Psoas muscle (tissue), 8 donors: ENCODE data around the gene CTSE. TPM values are rescaled to one million over a fixed set of nuclear protein-coding genes. Genes with fewer than 3 reads are reported as not detected.

Experiments used
- ATAC-seq, 4 donors: fragments of 200-7000 bp; cut with Tn5 transposase; one replicate each; pipeline ENCODE4 v1.9.1; 2020; ENCODE audit warnings: moderate library complexity in 3 of 4, mild to moderate bottlenecking in 2 of 4
- DNase-seq, 2 donors: peaks; one replicate each; pipeline ENCODE4 v3.0.0-alpha.2; 2020
- H3K27ac ChIP-seq: fragments of 200-600 bp; one replicate; pipeline ENCODE4 v1.8.0; 2022
- H3K27me3 ChIP-seq, 3 donors: fragments of 200-600 bp in 1 of 3; one replicate each; pipeline versions ENCODE4 v1.6.1 to v1.8.0; 2013 to 2022; ENCODE audit warnings: low read length in 2 of 3, mild to moderate bottlenecking in 2 of 3, moderate library complexity in 1 of 3; ENCODE audit not compliant: insufficient read depth in 3 of 3
- H3K36me3 ChIP-seq, 2 donors: fragments of 200-600 bp in 1 of 2; one replicate each; pipeline versions ENCODE4 v1.6.1 to v1.8.0; 2013 to 2022; ENCODE audit warnings: low read depth in 1 of 2, mild to moderate bottlenecking in 1 of 2, moderate library complexity in 1 of 2; ENCODE audit not compliant: insufficient read depth in 1 of 2
- H3K4me1 ChIP-seq: fragments of 200-600 bp; one replicate; pipeline ENCODE4 v1.8.0; 2022
- H3K4me3 ChIP-seq: fragments of 200-600 bp; one replicate; pipeline ENCODE4 v1.8.0; 2022; ENCODE audit warnings: mild to moderate bottlenecking
- H3K9me3 ChIP-seq: fragments of 200-600 bp; one replicate; pipeline ENCODE4 v1.8.0; 2022
- CTCF ChIP-seq: fragments of 200-600 bp; IDR thresholded peaks from one replicate; pipeline ENCODE4 v1.8.0; 2022; ENCODE audit warnings: antibody characterized with exemption
- WGBS, 3 donors: extraction: QIAGEN DNeasy Blood & Tissue Kit; methylation state at CpG; one replicate each; pipeline versions ENCODE4 v1.1.6 to v1.1.7; 2013; 5-methylcytosine and 5-hydroxymethylcytosine counted together
- intact Hi-C, 2 donors: fragments of 100-400 bp; cut with DNase I; formaldehyde crosslinking; loops; one replicate each; pipeline versions ENCODE4 v1.11.0 to v1.14.2; 2022
- polyA plus RNA-seq, 3 donors: library from polyadenylated mRNA; stranded (reverse); fragments of 200-250 nt; gene quantifications; one replicate each; pipeline ENCODE4 v1.2.3, GENCODE V29; 2013
- total RNA-seq, 4 donors: library from RNA; stranded (reverse); fragmentation: NEBNext Ultra II Directional in 2 of 4; extraction: Animal tissue kit (Norgen Biotek cat#: 25700) in 2 of 4; gene quantifications; one replicate each; pipeline versions ENCODE4 v1.2.1 to v1.2.4, GENCODE V29; 2021 to 2023
- donor health status: healthy with polysubstance abuse.
- donor health status: DM: no; HTN: no; CAD: no; lungs with moderate emphysema.
- donor health status: Bipolar disorder and iron deficiency.
- donor health status: healthy.
- donor health status: DM: yes; HTN: yes; CAD: no.
- donor health status: DM: no; HTN: no; CAD: no.
- donor health status: DM: no; HTN: no; CAD: no.
- donor health status: DM: yes; HTN: yes; CAD: no.

The CTSE gene
- total and polyA plus RNA-seq, 7 donors = 0.03 to 0.22 (median 0.20) TPM; not detected in 4

DNA sequence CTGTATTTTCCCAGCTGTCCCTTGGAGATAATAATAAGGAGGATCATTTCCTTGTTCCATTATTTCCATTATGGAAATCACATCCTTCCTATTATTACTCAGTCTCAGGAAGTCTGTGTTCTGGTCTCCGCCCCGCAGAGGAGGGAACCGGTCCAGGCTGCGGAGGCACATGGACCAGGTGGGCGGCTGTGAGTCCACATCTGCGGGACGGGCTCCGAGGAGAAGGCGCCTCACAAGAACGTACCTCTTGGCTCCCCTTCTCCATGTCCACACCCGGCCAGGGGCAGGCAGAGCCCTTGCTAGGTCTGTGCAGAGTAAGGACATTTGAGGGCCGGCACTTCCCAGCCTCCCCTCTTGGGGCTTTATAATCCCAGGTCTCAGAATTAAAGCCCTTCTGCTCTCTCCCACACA lies 35.1 kb downstream of the CTSE start:
- peak in 1 of 2 donors; percentile 20 for DNase-seq
- Histone ChIP-seq H3K36me3 (no peaks in the 10 kb centered on the region), H3K9me3 (no peaks in the 10 kb centered on the region), H3K27ac (no peak overlapping the region), H3K4me3 (no peak overlapping the region), H3K4me1 (no peaks in the 10 kb centered on the region), H3K27me3 (no peaks in the 10 kb centered on the region)
- WGBS, 3 donors = 64 to 75% (median 70%) methylated on average over 12 of the region's 12 CpGs
- intact Hi-C loops = no loop called here
- TF ChIP-seq CTCF = no peak
- peak in 2 of 4 donors; percentile 8 to 12 for ATAC-seq

DNA sequence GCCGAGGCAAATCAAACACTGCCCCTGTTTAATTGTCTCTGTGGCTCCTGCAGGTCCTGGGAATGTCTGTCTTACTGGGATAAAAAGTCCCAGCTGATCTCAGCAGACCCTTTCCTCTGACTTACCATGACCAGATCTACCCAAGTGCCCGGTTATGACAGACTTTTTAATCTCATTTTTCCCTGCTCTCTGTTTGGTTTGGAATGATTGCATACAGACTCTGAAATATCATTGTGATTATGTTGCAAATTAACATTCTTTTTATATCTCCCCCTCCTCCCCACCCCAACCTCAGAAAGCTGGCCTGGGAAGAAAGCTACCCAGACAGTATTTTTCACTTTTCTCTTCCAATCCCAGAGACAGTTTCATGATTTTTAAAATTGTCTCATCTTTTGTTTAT lies 36.8 kb downstream of the CTSE start:
- no peak for TF ChIP-seq CTCF
- intact Hi-C loops = no loop called here

GRCh38 chr1:205986292-205986691 lies 37.4 kb downstream of the CTSE start:
- ATAC-seq = peak in 1 of 4 donors; percentile 23
- no peak for DNase-seq
- 48 to 59% (median 56%) methylated on average over 3 of the region's 3 CpGs for WGBS, 3 donors
- Histone ChIP-seq H3K9me3 (no peaks in the 10 kb centered on the region), H3K4me1 (no peaks in the 10 kb centered on the region), H3K27me3 (no peaks in the 10 kb centered on the region), H3K4me3 (no peak overlapping the region), H3K27ac (no peak overlapping the region), H3K36me3 (peaks cover 0 to 4% of the 10 kb centered on the region in 2 donors)
- TF ChIP-seq CTCF = no peak
- intact Hi-C loops = no loop called here

More for the DNA sequence above, 36.8 kb downstream of the CTSE start:
- DNase-seq (no peak), ATAC-seq (no peak)
- H3K4me3 ChIP-seq = no peak overlapping the region
- peaks cover 0 to 4% of the 10 kb centered on the region in 2 donors for H3K36me3 ChIP-seq
- no peaks in the 10 kb centered on the region for H3K27me3 ChIP-seq
- 57 to 76% (median 66%) methylated on average over 2 of the region's 2 CpGs for WGBS, 3 donors
- H3K4me1 ChIP-seq = no peaks in the 10 kb centered on the region
- H3K9me3 ChIP-seq = no peaks in the 10 kb centered on the region
- H3K27ac ChIP-seq = no peak overlapping the region

DNA sequence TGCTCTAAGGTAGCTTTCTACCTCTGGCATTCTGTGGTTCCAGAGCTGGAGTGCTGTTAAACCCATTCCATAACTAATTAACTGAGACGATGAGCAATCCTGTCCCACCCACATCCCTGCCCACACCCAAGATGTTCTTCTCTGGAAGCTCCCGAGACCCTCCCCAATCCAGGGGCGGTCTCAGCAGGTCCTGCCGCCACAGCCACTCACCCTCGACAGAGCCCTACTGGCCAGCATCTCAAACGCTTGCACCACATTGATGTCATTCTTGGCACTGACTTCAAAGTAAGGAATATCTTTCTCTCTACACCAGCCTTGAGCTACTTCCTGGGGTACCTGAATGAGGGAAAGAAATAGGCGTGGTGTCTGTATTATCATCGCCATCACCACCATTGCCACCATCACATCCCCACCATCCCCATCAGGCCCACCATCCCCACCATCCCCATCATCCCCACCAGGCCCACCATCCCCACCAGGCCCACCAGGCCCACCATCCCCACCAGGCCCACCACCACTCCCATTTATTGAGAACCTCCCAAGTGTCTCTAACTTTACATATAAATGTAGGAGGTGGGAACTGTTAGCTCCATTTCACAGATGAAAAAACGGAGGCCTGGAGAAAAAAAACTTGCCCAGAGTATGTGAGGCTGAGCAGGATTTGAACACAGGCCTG lies 38.2 kb downstream of the CTSE start:
- Histone ChIP-seq H3K9me3 (no peaks in the 10 kb centered on the region), H3K36me3 (peaks cover 0 to 4% of the 10 kb centered on the region in 2 donors), H3K4me3 (no peak overlapping the region), H3K27ac (no peak overlapping the region), H3K27me3 (no peaks in the 10 kb centered on the region), H3K4me1 (no peaks in the 10 kb centered on the region)
- WGBS, 3 donors = 74 to 85% (median 78%) methylated on average over 9 of the region's 9 CpGs
- DNase-seq (no peak), ATAC-seq (no peak)
- no peak for TF ChIP-seq CTCF
- intact Hi-C loops = loop anchor here in 1 of 2 donors (2.0 kb wide), 1 partner anchor 121 kb away; no protein-coding TSS in a partner anchor
